ENCODE results near the gene SCN1B.
"Not testable (repeated sequence)": the region's sequence is repeated elsewhere in the genome, so short reads cannot be mapped to it uniquely, and the experiment has no call there.

The SCN1B gene

GRCh38 chr19:35039881-35040825, 9.9 kb downstream of the SCN1B start:
- DNase-seq: no peak

GRCh38 chr19:35040826-35041547, 10.7 kb downstream of the SCN1B start:
- DNase-seq: peak; percentile 93

GRCh38 chr19:35041548-35042055, 11.3 kb downstream of the SCN1B start, which contains the start of gene HPN:
TSS of gene HPN (plus strand) at chr19:35041721. CDS start at chr19:35042507, 786 bp downstream.
- DNase-seq: no peak

GRCh38 chr19:35042056-35042730, 11.9 kb downstream of the SCN1B start:
- DNase-seq: no peak

GRCh38 chr19:35042954-35043604, 12.8 kb downstream of the SCN1B start:
- no peak for DNase-seq

- DNase-seq: no peak
Observed at GRCh38 chr19:35043906-35044305, 13.6 kb downstream of the SCN1B start.

GRCh38 chr19:35044317-35045117, 14.2 kb downstream of the SCN1B start:
- peak; percentile 81 for DNase-seq

- DNase-seq: peak; percentile 62
Observed at GRCh38 chr19:35045667-35046300, 15.5 kb downstream of the SCN1B start.

- DNase-seq: no peak
Observed at GRCh38 chr19:35046461-35046860, 16.2 kb downstream of the SCN1B start.

- no peak for DNase-seq
Observed at GRCh38 chr19:35048911-35049411, 18.7 kb downstream of the SCN1B start.

- DNase-seq: no peak
Observed at GRCh38 chr19:35049456-35049855, 19.2 kb downstream of the SCN1B start.

GRCh38 chr19:35050662-35051061, 20.4 kb downstream of the SCN1B start:
- not testable (repeated sequence) for DNase-seq

- not testable (repeated sequence) for DNase-seq
Observed at GRCh38 chr19:35051268-35051667, 21.0 kb downstream of the SCN1B start.

- DNase-seq: no peak
Observed at GRCh38 chr19:35051796-35052195, 21.5 kb downstream of the SCN1B start.

GRCh38 chr19:35052599-35053190, 22.4 kb downstream of the SCN1B start:
- DNase-seq: no peak

GRCh38 chr19:35053667-35054293, 23.5 kb downstream of the SCN1B start:
- no peak for DNase-seq

GRCh38 chr19:35054626-35055025, 24.4 kb downstream of the SCN1B start:
- DNase-seq: no peak

- no peak for DNase-seq
Observed at GRCh38 chr19:35055715-35056179, 25.5 kb downstream of the SCN1B start.

GRCh38 chr19:35056513-35057063, 26.3 kb downstream of the SCN1B start:
- no peak for DNase-seq
